Thoracic aorta (tissue), 2 donors: ENCODE data around the gene ARMC3. TPM values are rescaled to one million over a fixed set of nuclear protein-coding genes. Genes with fewer than 3 reads are reported as not detected.
A peak's percentile ranks its signal among the peaks of the same experiment; 100 is the strongest.

Experiments used
- ATAC-seq: fragments of 150-250 bp; one replicate; pipeline ENCODE4 v1.8.0; 2017; ENCODE audit warnings: low read depth; ENCODE audit not compliant: insufficient number of reproducible peaks, low FRiP score
- DNase-seq: peaks from one replicate; pipeline ENCODE4 v3.0.0-alpha.2; 2020; ENCODE audit warnings: low spot score
- H3K27ac ChIP-seq, 2 donors: fragments of 200-600 bp; sonication (generic); 1 replicate in 1 of 2; 2 replicates in 1 of 2; pipeline ENCODE4 v1.5.1; 2016; ENCODE audit warnings: mild to moderate bottlenecking in 2 of 2, moderate library complexity in 2 of 2
- H3K27me3 ChIP-seq: fragments of 200-600 bp; sonication (generic); replicated peaks from 2 replicates; pipeline ENCODE4 v1.6.0; 2016; ENCODE audit warnings: mild to moderate bottlenecking; ENCODE audit not compliant: insufficient read depth
- H3K36me3 ChIP-seq: fragments of 200-600 bp; sonication (generic); one replicate; pipeline ENCODE4 v1.5.1; 2016
- H3K4me1 ChIP-seq, 2 donors: fragments of 200-600 bp; sonication (generic); 1 replicate in 1 of 2; 2 replicates in 1 of 2; pipeline versions ENCODE4 v1.5.1 to v1.6.0; 2016; ENCODE audit warnings: low read depth in 2 of 2, mild to moderate bottlenecking in 1 of 2; ENCODE audit not compliant: control insufficient read depth in 1 of 2
- H3K4me3 ChIP-seq: fragments of 200-600 bp; sonication (generic); 2 replicates; pipeline ENCODE4 v1.5.1; 2016; ENCODE audit warnings: mild to moderate bottlenecking
- H3K9me3 ChIP-seq: fragments of 200-600 bp; sonication (generic); 2 replicates; pipeline ENCODE4 v1.5.1; 2016
- CTCF ChIP-seq: fragments of 200-600 bp; sonication (generic); IDR thresholded peaks from one replicate; pipeline ENCODE4 v1.5.1; 2019; ENCODE audit warnings: antibody characterized with exemption
- total RNA-seq, 2 donors: library from RNA; depleted of rRNA; stranded (reverse); fragments of >200 nt; gene quantifications; one replicate each; pipeline versions ENCODE4 v1.1.0 to v1.2.3, GENCODE V29; 2016

Gene ARMC3
- total RNA-seq, 2 donors from 2014 or later: not detected

GRCh38 chr10:22942437-22942836, 14.6 kb downstream of the ARMC3 start:
- no peak for TF ChIP-seq CTCF
- Histone ChIP-seq H3K4me1 (no peaks in the 10 kb centered on the region), H3K4me3 (no peak overlapping the region), H3K9me3 (peaks cover 5% of the 10 kb centered on the region), H3K27ac (no peak overlapping the region), H3K27me3 (no peaks in the 10 kb centered on the region), H3K36me3 (no peaks in the 10 kb centered on the region)
- ATAC-seq (no peak), DNase-seq (no peak)

GRCh38 chr10:22945934-22946673, 18.3 kb downstream of the ARMC3 start:
- Histone ChIP-seq H3K4me1 (no peaks in the 10 kb centered on the region), H3K9me3 (peaks cover 10% of the 10 kb centered on the region), H3K36me3 (no peaks in the 10 kb centered on the region), H3K27me3 (no peaks in the 10 kb centered on the region), H3K27ac (no peak overlapping the region), H3K4me3 (no peak overlapping the region)
- ATAC-seq (no peak), DNase-seq (no peak)
- no peak for TF ChIP-seq CTCF

GRCh38 chr10:22954970-22955369, 27.1 kb downstream of the ARMC3 start:
- no peak for ATAC-seq
- TF ChIP-seq CTCF: no peak
- Histone ChIP-seq H3K9me3 (no peaks in the 10 kb centered on the region), H3K4me1 (peaks cover 0 to 6% of the 10 kb centered on the region in 2 donors), H3K4me3 (no peak overlapping the region), H3K27me3 (no peaks in the 10 kb centered on the region), H3K36me3 (no peaks in the 10 kb centered on the region), H3K27ac (no peak overlapping the region)
- DNase-seq: no peak

- peak; percentile 73 for ATAC-seq
- no peak for DNase-seq
- H3K27ac ChIP-seq: no peak overlapping the region
- no peak for TF ChIP-seq CTCF
- no peaks in the 10 kb centered on the region for H3K27me3 ChIP-seq
- H3K9me3 ChIP-seq: no peaks in the 10 kb centered on the region
- H3K36me3 ChIP-seq: no peaks in the 10 kb centered on the region
- peaks cover 0 to 6% of the 10 kb centered on the region in 2 donors for H3K4me1 ChIP-seq
- no peak overlapping the region for H3K4me3 ChIP-seq
Observed at GRCh38 chr10:22958338-22958737, 30.5 kb downstream of the ARMC3 start.

- no peak overlapping the region for H3K27ac ChIP-seq
- H3K36me3 ChIP-seq: no peaks in the 10 kb centered on the region
- peaks cover 0 to 6% of the 10 kb centered on the region in 2 donors for H3K4me1 ChIP-seq
- H3K27me3 ChIP-seq: no peaks in the 10 kb centered on the region
- no peak overlapping the region for H3K4me3 ChIP-seq
- H3K9me3 ChIP-seq: no peaks in the 10 kb centered on the region
- DNase-seq (no peak), ATAC-seq (no peak)
- TF ChIP-seq CTCF: no peak
Observed at GRCh38 chr10:22959292-22959691, 31.4 kb downstream of the ARMC3 start.
